Thoracic aorta endothelial cell (primary cell): ENCODE data around the gene ANGPTL7. TPM values are rescaled to one million over a fixed set of nuclear protein-coding genes. Genes with fewer than 3 reads are reported as not detected.

Experiments used
- small RNA-seq: library from RNA; depleted of rRNA; stranded (forward); fragments of <200 nt; gene quantifications from one replicate; pipeline ENCODE3, GENCODE V24; 2012
- total RNA-seq: library from RNA; depleted of rRNA; stranded (reverse); fragments of >200 nt; gene quantifications from 2 replicates; pipeline ENCODE4 v1.2.3, GENCODE V29; 2012

Gene ANGPTL7
- not detected in 2 replicates for total RNA-seq

GRCh38 chr1:11188858-11189451, at the start of gene ANGPTL7:
ANGPTL7 (plus strand) TSS chr1:11189355; CDS start chr1:11189580, 225 bp downstream.

Small RNA genes lying within 50 kb of the gene (small RNA-seq; reads per million reads assigned to genes)
- gene RNU6-291P (not detected), gene RNU6-537P (not detected), gene RPL39P6 (not detected)

Other genes starting within 250 kb of the ANGPTL7 start
- 124 and 141 TPM in 2 replicates for gene TARDBP, start 176.7 kb upstream of the ANGPTL7 start, total RNA-seq
- gene MASP2, start 142.1 kb upstream of the ANGPTL7 start, total RNA-seq: 0.07 TPM in 1 of 2 replicates, not detected in the other
- gene SRM, start 129.3 kb upstream of the ANGPTL7 start, total RNA-seq: 39.8 and 42.6 TPM in 2 replicates
- gene EXOSC10, start 89.5 kb upstream of the ANGPTL7 start, total RNA-seq: 99.6 and 105 TPM in 2 replicates
- gene MTOR, start 73.2 kb downstream of the ANGPTL7 start, total RNA-seq: 54.0 and 65.8 TPM in 2 replicates
- 10.0 and 12.6 TPM in 2 replicates for gene UBIAD1, start 83.8 kb downstream of the ANGPTL7 start, total RNA-seq